Heart right ventricle (tissue), 16 donors: ENCODE data around the gene KIAA0319L. TPM values are rescaled to one million over a fixed set of nuclear protein-coding genes. Genes with fewer than 3 reads are reported as not detected.

Experiments
- ATAC-seq, 8 donors: fragments of 200-7000 bp; cut with Tn5 transposase; one replicate each; pipeline ENCODE4 v1.9.1; 2020; ENCODE audit warnings: mild to moderate bottlenecking in 8 of 8, moderate library complexity in 8 of 8, moderate number of reproducible peaks in 1 of 8
- DNase-seq, 2 donors: peaks; one replicate each; pipeline ENCODE4 v3.0.0-alpha.2; 2020
- H3K27ac ChIP-seq, 10 donors: fragments of 200-600 bp; sonication (generic) in 2 of 10; one replicate each; pipeline versions ENCODE4 v1.5.0 to v1.8.0; 2020 to 2022; ENCODE audit warnings: mild to moderate bottlenecking in 3 of 10
- H3K27me3 ChIP-seq, 7 donors: fragments of 200-600 bp; one replicate each; pipeline ENCODE4 v1.8.0; 2021 to 2022; ENCODE audit warnings: mild to moderate bottlenecking in 2 of 7
- H3K36me3 ChIP-seq, 9 donors: fragments of 200-600 bp; sonication (generic) in 1 of 9; one replicate each; pipeline versions ENCODE4 v1.5.0 to v1.8.0; 2020 to 2022; ENCODE audit warnings: mild to moderate bottlenecking in 2 of 9
- H3K4me1 ChIP-seq, 9 donors: fragments of 200-600 bp; sonication (generic) in 1 of 9; one replicate each; pipeline versions ENCODE4 v1.5.0 to v1.8.0; 2020 to 2022; ENCODE audit warnings: mild to moderate bottlenecking in 4 of 9
- H3K4me3 ChIP-seq, 10 donors: fragments of 200-600 bp; sonication (generic) in 2 of 10; one replicate each; pipeline versions ENCODE4 v1.5.0 to v1.8.0; 2020 to 2022; ENCODE audit warnings: mild to moderate bottlenecking in 7 of 10, moderate library complexity in 2 of 10
- H3K9me3 ChIP-seq, 11 donors: fragments of 200-600 bp in 10 of 11; sonication (generic) in 2 of 11; one replicate each; pipeline versions ENCODE4 v1.5.0 to v1.8.0; 2013 to 2022; ENCODE audit warnings: mild to moderate bottlenecking in 2 of 11, control low read depth in 1 of 11, moderate library complexity in 1 of 11
- CTCF ChIP-seq, 9 donors: fragments of 200-600 bp; sonication (generic) in 2 of 9; IDR thresholded peaks; one replicate each; pipeline versions ENCODE4 v1.5.0 to v1.8.0; 2021 to 2022; ENCODE audit warnings: antibody characterized with exemption in 9 of 9, mild to moderate bottlenecking in 5 of 9, moderate library complexity in 1 of 9
- WGBS, 2 donors: extraction: QIAGEN DNeasy Blood & Tissue Kit; methylation state at CpG; one replicate each; pipeline ENCODE4 v1.1.7; 2013; ENCODE audit warnings: inconsistent platforms in 1 of 2; 5-methylcytosine and 5-hydroxymethylcytosine counted together
- intact Hi-C, 10 donors: fragments of 100-400 bp; cut with DNase I; formaldehyde crosslinking; loops; one replicate each; pipeline versions ENCODE4 v1.11.1 to v1.14.2; 2022
- polyA plus RNA-seq, 2 donors: library from polyadenylated mRNA; stranded (reverse); fragments of 200-250 nt; gene quantifications; one replicate each; pipeline ENCODE4 v1.2.3, GENCODE V29; 2013
- total RNA-seq, 10 donors: library from RNA; stranded (reverse); fragmentation: NEBNext Ultra II Directional in 3 of 10; extraction: Animal tissue kit (Norgen Biotek cat#: 25700) in 3 of 10; gene quantifications; one replicate each; pipeline versions ENCODE4 v1.2.1 to v1.2.4, GENCODE V29; 2021 to 2023
- donor health status: Arrhythmogenic right ventricular cardiomyopathy.
- donor health status: ischemic (EF 13 %, LVEDD 7.1; RV severe dilation, severe dysfunction).
- donor health status: healthy with polysubstance abuse.
- donor health status: DM: no; HTN: yes; CAD: no.
- donor health status: DM: no; HTN: no; CAD: no.
- donor health status: ischemic (EF 25% LVEDD 6.9; RV normal size, moderate dysfunction).
- donor health status: ischemic (EF 25% LVEDD 5.7; RV mildly dilated, moderate dysfunction).
- donor health status: healthy.
- donor health status: DM: yes; HTN: yes; CAD: no.
- donor health status: Ischemic cardiomyopathy.
- donor health status: ischemic (EF 35%, LVEDD 5.7; RV mildly dilated, moderate dysfunction).
- donor health status: nonischemic (EF 11% LVEDD 7.7; RV severe dilation, severe dysfunction).
- donor health status: DM: yes; HTN: yes; CAD: no.
- donor health status: PGD.
- donor health status: ischemic (EF 29% LVEDD 5.4; RV normal size, mild dysfunction).
- donor health status: nonischemic (EF 23%, LVEDD 6.1; RV moderate dilation, normal function).

KIAA0319L gene
- total and polyA plus RNA-seq, 12 donors, result 26.0 to 84.3 (median 74.9) TPM

- H3K9me3 ChIP-seq, result no peaks in the 10 kb centered on the region
- intact Hi-C loops, result loop anchor here in 3 of 10 donors (5.0 to 10.0 kb wide), 2 partner anchors 352 to 360 kb away; partner anchors contain the start of gene SFPQ (in 2 of the 3)
- DNase-seq (peak in 1 of 2 donors; percentile 64), ATAC-seq (no peak)
- H3K4me1 ChIP-seq, result peaks cover 0 to 57% (median 51%) of the 10 kb centered on the region in 9 donors
- H3K27ac ChIP-seq, result peak overlapping the region in 6 of 10 donors; percentile 2 to 47 (median 32)
- WGBS, 2 donors, result 36 to 39% methylated on average over 7 of the region's 7 CpGs
- no peak for TF ChIP-seq CTCF (IDR thresholded peaks at IDR 0.05)
- no peak overlapping the region for H3K4me3 ChIP-seq
- no peaks in the 10 kb centered on the region for H3K27me3 ChIP-seq
- H3K36me3 ChIP-seq, result peaks cover 0 to 47% (median 15%) of the 10 kb centered on the region in 9 donors
Observed at GRCh38 chr1:35554266-35555211, 2.7 kb downstream of the KIAA0319L start.

DNA sequence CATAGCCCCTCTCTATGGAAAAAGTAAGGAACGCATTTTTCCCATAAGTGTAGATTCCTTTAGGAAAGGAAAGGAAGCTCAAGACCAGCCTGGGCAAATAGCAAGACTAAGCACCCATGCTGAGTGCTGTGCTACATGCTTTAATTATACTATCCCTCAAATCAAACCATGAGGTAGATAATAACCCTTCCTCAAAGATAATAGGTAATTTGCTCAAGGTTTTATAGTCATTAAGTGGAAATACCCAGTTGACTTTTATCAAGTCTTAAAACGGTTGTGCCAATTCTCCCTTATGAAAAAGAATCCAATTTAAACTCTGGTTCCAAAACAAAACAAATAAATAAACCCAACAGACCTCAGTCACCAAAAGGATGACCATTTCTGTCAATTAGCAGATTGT, 3.4 kb downstream of the KIAA0319L start:
- DNase-seq, result no peak
- no peak for TF ChIP-seq CTCF (IDR thresholded peaks at IDR 0.05)
- 57 to 60% methylated on average over 2 of the region's 2 CpGs for WGBS, 2 donors
- peaks cover 0 to 54% (median 15%) of the 10 kb centered on the region in 9 donors for H3K36me3 ChIP-seq
- H3K27me3 ChIP-seq, result no peaks in the 10 kb centered on the region
- no peak for ATAC-seq
- intact Hi-C loops, result loop anchor here in 2 of 10 donors (10.0 kb wide), 1 partner anchor 359 kb away; the partner anchor contains the start of gene SFPQ (in 2 of the 2)
- H3K4me1 ChIP-seq, result peaks cover 0 to 55% (median 49%) of the 10 kb centered on the region in 9 donors
- H3K27ac ChIP-seq, result peak overlapping the region in 6 of 10 donors; percentile 6 to 47 (median 32)
- H3K9me3 ChIP-seq, result no peaks in the 10 kb centered on the region
- H3K4me3 ChIP-seq, result no peak overlapping the region

GRCh38 chr1:35546614-35547013, 10.6 kb downstream of the KIAA0319L start:
- no peaks in the 10 kb centered on the region for H3K9me3 ChIP-seq
- intact Hi-C loops, result no loop called here
- ATAC-seq (no peak), DNase-seq (no peak)
- no peaks in the 10 kb centered on the region for H3K27me3 ChIP-seq
- no peak overlapping the region for H3K4me3 ChIP-seq
- no peak for TF ChIP-seq CTCF (IDR thresholded peaks at IDR 0.05)
- H3K36me3 ChIP-seq, result peaks cover 0 to 58% (median 8%) of the 10 kb centered on the region in 9 donors
- 97 to 98% methylated on average over 1 of the region's 1 CpG for WGBS, 2 donors
- peaks cover 0 to 61% (median 38%) of the 10 kb centered on the region in 9 donors for H3K4me1 ChIP-seq
- no peak overlapping the region for H3K27ac ChIP-seq

- ATAC-seq, result peak; percentile 73 to 89 (median 86)
- peaks cover 0 to 43% (median 0%) of the 10 kb centered on the region in 9 donors for H3K36me3 ChIP-seq
- DNase-seq, result peak in 1 of 2 donors; percentile 65
- intact Hi-C loops, result loop anchor here in 3 of 10 donors (5.0 kb wide), 1 partner anchor 93 kb away; no protein-coding TSS in a partner anchor
- no peak overlapping the region for H3K4me3 ChIP-seq
- WGBS, 2 donors, result 53 to 56% methylated on average over 3 of the region's 3 CpGs
- H3K27me3 ChIP-seq, result no peaks in the 10 kb centered on the region
- H3K27ac ChIP-seq, result peak overlapping the region in 3 of 10 donors; percentile 20 to 60 (median 42)
- H3K9me3 ChIP-seq, result no peaks in the 10 kb centered on the region
- TF ChIP-seq CTCF (IDR thresholded peaks at IDR 0.05), result peak in 7 of 9 donors; percentile 16 to 62 (median 51)
- H3K4me1 ChIP-seq, result peaks cover 0 to 76% (median 54%) of the 10 kb centered on the region in 9 donors
Observed at GRCh38 chr1:35544976-35545375, 12.2 kb downstream of the KIAA0319L start.
